Esophagus squamous epithelium (tissue), 5 donors: ENCODE results near the gene CRYBG2. TPM values are rescaled to one million over a fixed set of nuclear protein-coding genes. Genes with fewer than 3 reads are reported as not detected.

Experiments used
- DNase-seq: peaks from one replicate; lab custom pipeline; 2025; lab: John Stamatoyannopoulos, UW
- H3K27ac ChIP-seq, 4 donors: fragments of 200-600 bp; sonication (generic); one replicate each; pipeline ENCODE4 v1.5.1; 2016 to 2019; ENCODE audit warnings: mild to moderate bottlenecking in 1 of 4
- H3K27me3 ChIP-seq, 4 donors: fragments of 200-600 bp; sonication (generic); 1 replicate in 3 of 4; 2 replicates in 1 of 4; pipeline versions ENCODE4 v1.5.1 to v1.6.0; 2017 to 2021; ENCODE audit warnings: antibody characterized with exemption in 1 of 4
- H3K36me3 ChIP-seq, 3 donors: fragments of 200-600 bp; sonication (generic); one replicate each; pipeline ENCODE4 v1.5.1; 2016 to 2019
- H3K4me1 ChIP-seq, 3 donors: fragments of 200-600 bp; sonication (generic); one replicate each; pipeline ENCODE4 v1.5.1; 2017 to 2019
- H3K4me3 ChIP-seq, 4 donors: fragments of 200-600 bp; sonication (generic); 1 replicate in 3 of 4; 2 replicates in 1 of 4; pipeline ENCODE4 v1.5.1; 2016 to 2019; ENCODE audit warnings: mild to moderate bottlenecking in 2 of 4, moderate library complexity in 1 of 4
- H3K9me3 ChIP-seq, 3 donors: fragments of 200-600 bp; sonication (generic); one replicate each; pipeline ENCODE4 v1.5.1; 2016 to 2019
- POLR2A ChIP-seq, 4 donors: fragments of 450-650 bp; IDR thresholded peaks; one replicate each; pipeline ENCODE4 v1.6.1; 2017; ENCODE audit warnings: antibody characterized with exemption in 4 of 4, mild to moderate bottlenecking in 4 of 4, moderate library complexity in 3 of 4
- WGBS, 2 donors: methylation state at CpG; one replicate each; pipeline ENCODE4 v1.1.5; 2018; 5-methylcytosine and 5-hydroxymethylcytosine counted together
- intact Hi-C: fragments of 100-400 bp; cut with DNase I; formaldehyde crosslinking; loops from one replicate; pipeline ENCODE4 v1.15.0; 2022
- total RNA-seq, 4 donors: library from RNA; depleted of rRNA; stranded (reverse); fragments of >200 nt; gene quantifications; one replicate each; pipeline ENCODE4 v1.1.0, GENCODE V29; 2016
- TF ChIP-seq, protein P1 (sequence below), 6 experiments: fragments of 450-650 bp in 4 of 6; fragments of 200-600 bp in 2 of 6; sonication (generic) in 2 of 6; IDR thresholded peaks; one replicate each; pipeline ENCODE4 v1.5.1; 2016 to 2019; ENCODE audit warnings: antibody characterized with exemption in 6 of 6, mild to moderate bottlenecking in 4 of 6, moderate library complexity in 4 of 6
- donor health status: DM: yes; HTN: yes; CAD: no.

CRYBG2 gene
- total RNA-seq, 4 donors from 2014 or later: 35.8 to 305 (median 122) TPM

- intact Hi-C loops: no loop called here
- no peaks in the 10 kb centered on the region for H3K9me3 ChIP-seq
- H3K4me3 ChIP-seq: peak within 1 kb of the TSS; percentile 57 to 95 (median 80)
- H3K36me3 ChIP-seq: no peaks in the 10 kb centered on the region
- no peak for TF ChIP-seq POLR2A (IDR thresholded peaks at IDR 0.05)
- TF ChIP-seq, protein P1, sequence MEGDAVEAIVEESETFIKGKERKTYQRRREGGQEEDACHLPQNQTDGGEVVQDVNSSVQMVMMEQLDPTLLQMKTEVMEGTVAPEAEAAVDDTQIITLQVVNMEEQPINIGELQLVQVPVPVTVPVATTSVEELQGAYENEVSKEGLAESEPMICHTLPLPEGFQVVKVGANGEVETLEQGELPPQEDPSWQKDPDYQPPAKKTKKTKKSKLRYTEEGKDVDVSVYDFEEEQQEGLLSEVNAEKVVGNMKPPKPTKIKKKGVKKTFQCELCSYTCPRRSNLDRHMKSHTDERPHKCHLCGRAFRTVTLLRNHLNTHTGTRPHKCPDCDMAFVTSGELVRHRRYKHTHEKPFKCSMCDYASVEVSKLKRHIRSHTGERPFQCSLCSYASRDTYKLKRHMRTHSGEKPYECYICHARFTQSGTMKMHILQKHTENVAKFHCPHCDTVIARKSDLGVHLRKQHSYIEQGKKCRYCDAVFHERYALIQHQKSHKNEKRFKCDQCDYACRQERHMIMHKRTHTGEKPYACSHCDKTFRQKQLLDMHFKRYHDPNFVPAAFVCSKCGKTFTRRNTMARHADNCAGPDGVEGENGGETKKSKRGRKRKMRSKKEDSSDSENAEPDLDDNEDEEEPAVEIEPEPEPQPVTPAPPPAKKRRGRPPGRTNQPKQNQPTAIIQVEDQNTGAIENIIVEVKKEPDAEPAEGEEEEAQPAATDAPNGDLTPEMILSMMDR (IDR thresholded peaks at IDR 0.05): no peak
- DNase-seq: peak; percentile 73
- H3K4me1 ChIP-seq: peaks cover 6 to 23% (median 8%) of the 10 kb centered on the region in 3 donors
- WGBS, 2 donors: 3 to 7% methylated on average over 10 to 17 of the region's 51 CpGs
- H3K27ac ChIP-seq: peak within 1 kb of the TSS; percentile 24 to 86 (median 61)
- no peaks in the 10 kb centered on the region for H3K27me3 ChIP-seq
These were observed 47.4 kb downstream of the CRYBG2 start, which contains the start of gene UBXN11 for GRCh38 chr1:26306290-26307229. Gene UBXN11 (minus strand): TSS chr1:26306636. CDS start chr1:26302883, 3,753 bp downstream.

DNA sequence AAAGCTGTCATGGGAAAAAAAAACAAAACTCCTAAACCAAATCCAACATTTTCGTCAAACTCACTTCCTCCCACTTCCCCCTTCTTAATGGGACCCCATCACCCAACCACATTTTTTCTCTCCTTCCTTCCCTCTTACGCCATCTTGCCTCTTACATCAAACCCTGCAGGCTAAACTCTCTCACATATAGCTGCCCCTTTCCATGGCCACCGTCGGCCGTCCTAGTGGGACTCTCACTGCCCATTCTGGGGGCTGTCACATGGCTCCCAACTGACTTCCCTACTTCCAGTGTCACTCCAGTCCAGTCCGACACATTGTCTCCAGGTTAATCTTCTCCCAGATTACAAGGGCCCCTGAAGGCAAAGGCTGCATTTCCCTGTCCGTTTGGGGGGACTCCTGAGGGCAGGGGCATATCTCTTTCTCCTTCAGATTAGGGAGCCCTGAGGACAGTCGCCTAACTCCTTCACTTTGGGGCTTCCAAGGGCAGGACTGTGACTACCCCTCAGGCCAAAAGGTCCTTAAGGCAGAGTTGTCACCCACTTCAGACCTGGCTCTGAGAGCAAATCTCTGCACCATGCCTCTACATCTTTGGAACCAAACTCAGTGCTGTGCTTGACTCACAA, 48.2 kb downstream of the CRYBG2 start:
- intact Hi-C loops: no loop called here
- Histone ChIP-seq H3K4me1 (peaks cover 6 to 23% (median 8%) of the 10 kb centered on the region in 3 donors), H3K36me3 (no peaks in the 10 kb centered on the region), H3K9me3 (no peaks in the 10 kb centered on the region), H3K27ac (peak overlapping the region; percentile 16 to 86 (median 61)), H3K27me3 (no peaks in the 10 kb centered on the region), H3K4me3 (peak overlapping the region; percentile 57 to 95 (median 80))
- no peak for DNase-seq
- TF ChIP-seq, protein P1 (IDR thresholded peaks at IDR 0.05): no peak
- no peak for TF ChIP-seq POLR2A (IDR thresholded peaks at IDR 0.05)
- 17 to 25% methylated on average over 6 to 8 of the region's 8 CpGs for WGBS, 2 donors

- H3K27me3 ChIP-seq: no peaks in the 10 kb centered on the region
- no peak overlapping the region for H3K27ac ChIP-seq
- H3K9me3 ChIP-seq: no peaks in the 10 kb centered on the region
- peaks cover 6 to 35% (median 8%) of the 10 kb centered on the region in 3 donors for H3K4me1 ChIP-seq
- TF ChIP-seq, protein P1 (IDR thresholded peaks at IDR 0.05): no peak
- TF ChIP-seq POLR2A (IDR thresholded peaks at IDR 0.05): no peak
- no peak overlapping the region for H3K4me3 ChIP-seq
- 67 to 70% methylated on average over 6 of the region's 8 CpGs for WGBS, 2 donors
- no peaks in the 10 kb centered on the region for H3K36me3 ChIP-seq
- intact Hi-C loops: no loop called here
- no peak for DNase-seq
These were observed 51.1 kb downstream of the CRYBG2 start for GRCh38 chr1:26302733-26303405.

DNA sequence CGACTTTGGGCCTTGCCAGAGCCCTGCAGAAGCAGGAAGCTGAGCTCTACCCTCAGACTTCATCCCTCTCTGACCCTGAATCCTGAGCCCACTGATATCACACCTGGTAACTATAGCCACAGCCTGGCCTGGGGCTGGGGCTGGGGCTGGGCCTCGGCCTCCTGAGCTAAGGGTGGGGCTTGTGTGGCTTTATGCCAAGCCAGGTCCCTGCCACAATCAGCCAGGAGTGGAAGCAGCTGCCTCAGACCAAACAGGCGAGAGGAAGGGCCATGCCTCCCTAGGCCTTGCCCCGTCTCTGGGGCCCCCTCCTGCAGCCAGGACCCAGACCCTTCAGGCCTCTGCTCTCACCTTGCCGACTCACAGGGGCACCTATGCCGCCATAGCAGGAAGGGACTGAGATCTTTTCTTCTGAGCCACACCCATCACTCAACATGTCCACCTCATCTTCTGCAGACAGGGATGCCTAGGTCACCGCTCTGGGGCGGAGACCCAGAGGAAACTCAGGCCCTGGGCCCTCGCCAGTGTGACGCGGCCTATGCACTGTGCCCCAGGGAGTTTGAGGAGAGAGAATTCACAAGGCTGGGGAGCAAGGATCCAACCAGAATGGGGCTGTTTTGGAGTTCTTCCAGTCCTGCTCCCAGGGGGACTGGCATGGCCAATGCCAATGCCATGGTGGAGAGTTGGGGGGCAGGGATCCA, 53.2 kb downstream of the CRYBG2 start:
- DNase-seq: no peak
- no peak overlapping the region for H3K4me3 ChIP-seq
- TF ChIP-seq, protein P1 (IDR thresholded peaks at IDR 0.05): no peak
- TF ChIP-seq POLR2A (IDR thresholded peaks at IDR 0.05): no peak
- no peak overlapping the region for H3K27ac ChIP-seq
- no peaks in the 10 kb centered on the region for H3K27me3 ChIP-seq
- H3K9me3 ChIP-seq: no peaks in the 10 kb centered on the region
- H3K4me1 ChIP-seq: peaks cover 2 to 21% (median 3%) of the 10 kb centered on the region in 3 donors
- H3K36me3 ChIP-seq: peaks cover 0 to 16% (median 0%) of the 10 kb centered on the region in 3 donors
- intact Hi-C loops: no loop called here
- 83 to 88% methylated on average over 1 to 4 of the region's 11 CpGs for WGBS, 2 donors
